CD14-positive monocyte (primary cell): Measurements from ENCODE around the gene TBC1D9B. TPM values are rescaled to one million over a fixed set of nuclear protein-coding genes. Genes with fewer than 3 reads are reported as not detected.

Experiments used
- DNase-seq, 3 donors: peaks; one replicate each; pipeline ENCODE4 v3.0.0-alpha.2; 2011 to 2022
- H2AFZ ChIP-seq: 2 replicates; pipeline ENCODE4 v1.6.0; 2012; ENCODE audit warnings: mild to moderate bottlenecking, low read depth, low read length, inconsistent platforms; ENCODE audit not compliant: insufficient read depth, poor library complexity, severe bottlenecking
- H3K27ac ChIP-seq, 2 donors: 1 replicate in 1 of 2; 2 replicates in 1 of 2; pipeline ENCODE4 v1.5.1; 2012 to 2013; ENCODE audit warnings: low read length in 2 of 2, control low read depth in 1 of 2, inconsistent platforms in 1 of 2, low read depth in 1 of 2, mild to moderate bottlenecking in 1 of 2
- H3K27me3 ChIP-seq, 2 donors: one replicate each; pipeline versions ENCODE4 v1.6.0 to v1.6.1; 2011 to 2013; ENCODE audit warnings: low read length in 2 of 2; ENCODE audit not compliant: control insufficient read depth in 2 of 2, insufficient read depth in 2 of 2
- H3K36me3 ChIP-seq, 2 donors: replicated peaks in 1 of 2; 1 replicate in 1 of 2; 2 replicates in 1 of 2; pipeline versions ENCODE4 v1.5.1 to v1.6.1; 2012 to 2013; ENCODE audit warnings: low read length in 2 of 2, control low read depth in 1 of 2, inconsistent platforms in 1 of 2, mild to moderate bottlenecking in 1 of 2; ENCODE audit not compliant: insufficient read depth in 2 of 2, control insufficient read depth in 1 of 2
- H3K4me1 ChIP-seq, 2 donors: 1 replicate in 1 of 2; 2 replicates in 1 of 2; pipeline versions ENCODE4 v1.5.1 to v1.6.1; 2012 to 2013; ENCODE audit warnings: low read length in 2 of 2, control low read depth in 1 of 2, inconsistent platforms in 1 of 2, mild to moderate bottlenecking in 1 of 2, moderate library complexity in 1 of 2; ENCODE audit not compliant: insufficient read depth in 2 of 2, control insufficient read depth in 1 of 2
- H3K4me2 ChIP-seq: replicated peaks from 2 replicates; pipeline ENCODE3; 2012; ENCODE audit warnings: low read length, moderate library complexity, mild to moderate bottlenecking; ENCODE audit not compliant: poor library complexity, severe bottlenecking; ENCODE audit errors: extremely low read depth
- H3K4me3 ChIP-seq, 3 experiments: fragments of 200-600 bp in 1 of 3; sonication (generic) in 1 of 3; replicated peaks in 1 of 3; 1 replicate in 2 of 3; 2 replicates in 1 of 3; pipeline ENCODE4 v1.5.1; 2011 to 2013; ENCODE audit warnings: low read length in 3 of 3, mild to moderate bottlenecking in 3 of 3, control low read depth in 2 of 3, low read depth in 2 of 3, inconsistent platforms in 1 of 3, moderate library complexity in 1 of 3
- H3K79me2 ChIP-seq: 2 replicates; pipeline ENCODE4 v1.6.0; 2012; ENCODE audit warnings: mild to moderate bottlenecking, control low read depth, inconsistent platforms, low read length, moderate library complexity; ENCODE audit not compliant: insufficient read depth
- H3K9ac ChIP-seq: 2 replicates; pipeline ENCODE4 v1.6.0; 2017; ENCODE audit warnings: low read length, mild to moderate bottlenecking; ENCODE audit not compliant: insufficient read depth, poor library complexity, severe bottlenecking
- H3K9me3 ChIP-seq, 2 donors: replicated peaks in 1 of 2; 1 replicate in 1 of 2; 2 replicates in 1 of 2; pipeline versions ENCODE4 v1.5.1 to v1.6.1; 2012 to 2013; ENCODE audit warnings: low read length in 2 of 2, control low read depth in 1 of 2; ENCODE audit not compliant: control insufficient read depth in 1 of 2, insufficient read depth in 1 of 2
- H4K20me1 ChIP-seq: 2 replicates; pipeline ENCODE4 v1.6.0; 2012; ENCODE audit warnings: mild to moderate bottlenecking, low read length, control low read depth, moderate library complexity; ENCODE audit not compliant: insufficient read depth
- H3K27ac Mint-ChIP-seq, 7 donors: one replicate each; pipeline ENCODE4 v1.8.0; 2020; ENCODE audit warnings: mild to moderate bottlenecking in 7 of 7, mixed read lengths in 7 of 7, moderate library complexity in 6 of 7, inconsistent platforms in 2 of 7
- H3K27me3 Mint-ChIP-seq, 3 donors: one replicate each; pipeline ENCODE4 v1.8.0; 2021 to 2022; ENCODE audit warnings: low read depth in 3 of 3, mild to moderate bottlenecking in 3 of 3, mixed read lengths in 3 of 3, moderate library complexity in 3 of 3, inconsistent platforms in 1 of 3
- H3K36me3 Mint-ChIP-seq, 2 donors: one replicate each; pipeline ENCODE4 v1.8.0; 2020; ENCODE audit warnings: mixed read lengths in 2 of 2, inconsistent platforms in 1 of 2, mild to moderate bottlenecking in 1 of 2
- H3K4me1 Mint-ChIP-seq: one replicate; pipeline ENCODE4 v1.8.0; 2020; ENCODE audit warnings: mild to moderate bottlenecking, mixed read lengths
- H3K4me3 Mint-ChIP-seq, 2 donors: one replicate each; pipeline ENCODE4 v1.8.0; 2020; ENCODE audit warnings: mild to moderate bottlenecking in 2 of 2, mixed read lengths in 2 of 2, moderate library complexity in 1 of 2
- H3K9me3 Mint-ChIP-seq, 7 donors: one replicate each; pipeline ENCODE4 v1.8.0; 2020 to 2022; ENCODE audit warnings: mixed read lengths in 7 of 7, mild to moderate bottlenecking in 6 of 7, moderate library complexity in 6 of 7, inconsistent platforms in 2 of 7
- CTCF ChIP-seq: fragments of 200-600 bp; IDR thresholded peaks from one replicate; pipeline ENCODE4 v1.8.0; 2022; ENCODE audit warnings: antibody characterized with exemption, mild to moderate bottlenecking
- WGBS: methylation state at CpG from one replicate; pipeline ENCODE4 v1.1.5; 2013; ENCODE audit warnings: missing lambda C conversion rate; ENCODE audit not compliant: insufficient coverage; 5-methylcytosine and 5-hydroxymethylcytosine counted together
- intact Hi-C, 2 donors: fragments of 100-400 bp; cut with micrococcal nuclease; formaldehyde crosslinking; loops; one replicate each; pipeline versions ENCODE4 v1.15.0 to v1.15.1; 2023
- polyA plus RNA-seq, 3 donors: library from polyadenylated mRNA; depleted of rRNA in 1 of 3; unstranded in 2 of 3; stranded (reverse) in 1 of 3; fragments of 300-500 nt in 2 of 3; fragments of >200 nt in 1 of 3; fragmentation: Illumina TruSeq in 2 of 3; gene quantifications; 1 replicate in 2 of 3; 2 replicates in 1 of 3; pipeline ENCODE4 v1.2.3, GENCODE V29; 2012 to 2021

The TBC1D9B gene
- polyA plus RNA-seq, 3 donors: 13.4 to 116 (median 26.3) TPM

- Mint-ChIP-seq H3K4me1 (peaks cover 35% of the 10 kb centered on the region), H3K4me3 (peak overlapping the region; percentile 59 to 75), H3K9me3 (peaks cover 0 to 3% (median 0%) of the 10 kb centered on the region in 7 donors), H3K27ac (peak overlapping the region in 1 of 7 donors; percentile 96), H3K27me3 (peaks cover 9 to 18% (median 16%) of the 10 kb centered on the region in 3 donors), H3K36me3 (peaks cover 19 to 29% of the 10 kb centered on the region in 2 donors)
- Histone ChIP-seq H2AFZ (peak overlapping the region; percentile 72), H3K9me3 (no peaks in the 10 kb centered on the region), H3K4me2 (peak overlapping the region; percentile 72), H4K20me1 (peaks cover 12% of the 10 kb centered on the region), H3K4me1 (peaks cover 40 to 47% of the 10 kb centered on the region in 2 donors), H3K9ac (peak overlapping the region; percentile 49), H3K27me3 (no peaks in the 10 kb centered on the region), H3K36me3 (peaks cover 0 to 9% of the 10 kb centered on the region in 2 donors), H3K79me2 (peaks cover 17% of the 10 kb centered on the region), H3K4me3 (peak overlapping the region; percentile 13 to 63 (median 13)), H3K27ac (no peak overlapping the region)
- peak in 1 of 3 donors; percentile 37 for DNase-seq
- intact Hi-C loops: no loop called here
- TF ChIP-seq CTCF: no peak
- WGBS: under 1% methylated on average over 63 of the region's 72 CpGs
Observed at GRCh38 chr5:179816796-179817469, 90.8 kb downstream of the TBC1D9B start.

GRCh38 chr5:179816401-179816795 is 91.3 kb downstream of the TBC1D9B start:
- H3K4me2 ChIP-seq: peak overlapping the region; percentile 72

More at GRCh38 chr5:179816401-179816795, 91.3 kb downstream of the TBC1D9B start:
- DNase-seq: no peak
- intact Hi-C loops: no loop called here
- Mint-ChIP-seq H3K4me3 (peak overlapping the region; percentile 49 to 63), H3K36me3 (peaks cover 19 to 29% of the 10 kb centered on the region in 2 donors), H3K27ac (no peak overlapping the region), H3K9me3 (peaks cover 0 to 4% (median 0%) of the 10 kb centered on the region in 7 donors), H3K4me1 (peaks cover 33% of the 10 kb centered on the region), H3K27me3 (peaks cover 9 to 18% (median 16%) of the 10 kb centered on the region in 3 donors)
- WGBS: 79% methylated on average over 14 of the region's 23 CpGs
- Histone ChIP-seq H3K27ac (no peak overlapping the region), H2AFZ (peak overlapping the region; percentile 72), H3K27me3 (no peaks in the 10 kb centered on the region), H3K9me3 (no peaks in the 10 kb centered on the region), H3K36me3 (peaks cover 0 to 9% of the 10 kb centered on the region in 2 donors), H3K4me1 (peaks cover 37 to 47% of the 10 kb centered on the region in 2 donors), H3K9ac (peak overlapping the region; percentile 49), H3K79me2 (peaks cover 12% of the 10 kb centered on the region), H4K20me1 (peaks cover 6% of the 10 kb centered on the region), H3K4me3 (peak overlapping the region in 1 of 3 experiments; percentile 63)
- TF ChIP-seq CTCF: no peak
